Forelimb muscle (tissue), 1 donor: Measurements from ENCODE around the gene HHAT. TPM values are rescaled to one million over a fixed set of nuclear protein-coding genes. Genes with fewer than 3 reads are reported as not detected.
"Not testable (repeated sequence)": the region's sequence is repeated elsewhere in the genome, so short reads cannot be mapped to it uniquely, and the experiment has no call there.

Experiments
- DNase-seq: peaks from one replicate; pipeline ENCODE4 v3.0.0-alpha.2; 2013; ENCODE audit warnings: low read depth
- polyA plus RNA-seq: library from polyadenylated mRNA; unstranded; fragments of 120-200 nt; gene quantifications from one replicate; pipeline ENCODE4 v1.2.1, GENCODE V29; 2013; ENCODE audit not compliant: insufficient read length

Gene HHAT
- polyA plus RNA-seq, 1 donor = 4.1 TPM

DNA sequence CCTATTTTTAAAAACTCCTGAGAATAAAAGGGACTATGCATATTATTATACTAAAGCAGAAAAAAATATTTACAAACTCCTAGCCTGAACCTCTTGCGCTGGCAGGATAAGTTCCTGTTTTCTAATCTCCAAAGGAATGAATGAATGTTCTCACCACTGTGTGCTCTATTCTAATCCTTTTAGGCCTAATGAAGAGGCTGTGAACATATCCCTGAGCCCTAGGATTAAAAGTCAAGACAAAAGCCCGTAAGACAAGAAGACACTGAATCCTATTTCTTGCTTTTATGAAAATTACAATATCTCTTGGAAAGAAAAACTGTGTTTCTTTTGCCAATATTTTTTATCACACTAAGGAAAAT lies 317.5 kb downstream of the HHAT start:
- no peak for DNase-seq

GRCh38 chr1:210647406-210648333 lies 319.0 kb downstream of the HHAT start:
- DNase-seq = no peak

DNA sequence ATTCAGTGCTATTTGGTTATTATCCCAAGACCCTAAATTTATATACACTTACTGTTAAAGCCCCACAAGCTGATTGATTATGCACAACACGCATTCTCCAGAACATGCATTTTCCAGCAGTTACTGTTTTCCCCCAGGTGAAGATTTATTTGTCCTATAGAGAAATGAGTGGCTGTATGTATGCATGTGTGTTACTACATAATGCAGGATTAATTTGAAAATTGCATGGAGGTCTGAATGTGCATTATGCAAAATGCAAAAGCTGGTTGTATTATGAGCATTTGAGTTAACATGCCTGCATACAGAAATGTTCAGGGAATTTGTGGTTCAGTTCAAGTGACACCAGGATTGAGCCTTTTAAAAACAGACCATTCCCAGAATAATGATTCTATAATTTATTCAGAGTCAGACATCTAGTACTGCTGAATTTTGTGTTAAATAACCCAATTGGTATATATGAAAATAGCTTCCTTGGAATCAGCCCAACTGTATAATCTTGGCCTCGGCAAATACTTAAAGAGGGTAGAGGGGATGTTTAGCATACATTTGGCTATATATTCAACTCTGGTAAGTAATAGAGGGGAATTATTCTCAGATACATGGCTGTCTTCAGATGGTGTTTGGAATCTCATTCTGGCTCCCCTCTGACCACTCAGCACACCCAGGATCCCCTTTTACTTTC lies 320.0 kb downstream of the HHAT start:
- DNase-seq = no peak

DNA sequence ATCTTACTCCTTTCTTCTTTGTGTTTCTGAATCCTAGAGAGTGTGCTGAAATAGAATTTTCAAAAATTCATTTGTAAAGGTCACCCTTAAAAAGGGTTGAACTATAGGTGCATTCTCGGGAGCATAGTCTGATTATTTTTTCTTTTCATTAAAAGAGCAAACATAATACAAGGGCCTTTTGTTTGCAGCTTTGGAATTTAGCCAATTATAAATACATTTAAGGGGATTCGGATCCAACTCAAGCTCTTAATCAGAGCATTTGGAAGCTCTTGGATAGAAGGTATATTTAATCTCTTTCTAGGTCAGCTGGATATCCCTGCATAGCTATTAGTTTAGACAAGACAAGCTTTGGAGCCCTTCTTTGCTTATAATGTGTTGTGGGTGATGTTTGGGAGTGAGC lies 321.7 kb downstream of the HHAT start:
- no peak for DNase-seq

GRCh38 chr1:210652329-210652954 lies 323.7 kb downstream of the HHAT start:
- no peak for DNase-seq

- DNase-seq = no peak
Observed at GRCh38 chr1:210653771-210654170, 325.1 kb downstream of the HHAT start.

DNA sequence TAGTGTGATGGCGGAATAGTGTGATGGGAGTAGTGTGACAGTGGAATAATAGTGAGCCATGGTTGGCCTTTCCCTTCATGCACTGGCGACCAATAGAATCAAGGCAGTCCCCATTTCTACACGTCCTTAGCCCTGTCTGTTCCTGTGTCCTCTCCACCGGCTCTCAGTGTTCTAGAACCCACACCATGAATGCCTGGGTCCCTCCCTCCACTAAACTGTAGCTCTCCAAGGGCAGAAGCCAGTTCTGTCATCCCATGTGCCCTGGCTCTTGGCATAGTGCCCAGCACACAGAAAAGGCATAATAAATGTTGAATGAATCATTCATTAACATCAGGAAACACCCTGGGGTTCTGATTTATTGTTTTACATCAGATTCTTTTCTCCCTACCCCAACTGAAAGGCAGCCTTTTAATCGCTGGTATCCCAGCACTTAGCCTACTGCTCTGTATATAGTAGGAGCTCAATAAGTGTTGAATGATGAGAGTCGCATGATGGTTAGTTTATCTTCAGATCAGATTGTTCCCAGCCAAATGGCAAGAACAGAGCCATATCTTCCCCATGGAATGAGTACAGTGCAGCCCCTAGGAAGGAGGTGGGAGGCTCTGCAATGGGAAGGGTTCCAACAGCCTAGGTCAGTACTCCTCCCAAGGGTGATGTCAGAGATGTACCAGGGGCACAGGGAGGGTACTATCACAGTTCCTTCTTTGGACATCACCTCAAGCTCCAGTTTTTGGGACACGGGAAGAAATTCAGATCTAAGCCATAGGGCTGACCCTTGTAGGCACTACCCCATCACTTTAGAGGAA lies 325.7 kb downstream of the HHAT start:
- DNase-seq = no peak

- DNase-seq = no peak
Observed at GRCh38 chr1:210655511-210655910, 326.8 kb downstream of the HHAT start.

DNA sequence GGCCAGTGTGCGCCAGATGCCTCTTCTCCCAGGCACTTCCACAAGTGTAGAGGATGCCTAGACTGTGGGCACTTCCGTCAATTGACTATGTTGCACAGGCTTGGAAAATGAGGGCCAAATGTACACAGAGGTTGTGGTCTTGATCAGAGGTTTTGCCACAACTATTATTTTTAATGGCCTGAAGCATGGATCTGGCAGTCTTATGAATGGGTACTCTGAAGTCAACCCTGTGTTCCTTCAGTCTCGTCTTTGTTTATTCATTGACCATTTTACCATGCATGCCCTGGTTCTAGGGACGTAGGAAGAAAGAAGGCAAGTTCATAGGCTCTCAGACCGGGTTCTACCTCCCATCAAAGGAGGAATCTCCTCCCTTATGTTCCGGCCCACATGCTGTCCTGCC lies 329.1 kb downstream of the HHAT start:
- no peak for DNase-seq

DNA sequence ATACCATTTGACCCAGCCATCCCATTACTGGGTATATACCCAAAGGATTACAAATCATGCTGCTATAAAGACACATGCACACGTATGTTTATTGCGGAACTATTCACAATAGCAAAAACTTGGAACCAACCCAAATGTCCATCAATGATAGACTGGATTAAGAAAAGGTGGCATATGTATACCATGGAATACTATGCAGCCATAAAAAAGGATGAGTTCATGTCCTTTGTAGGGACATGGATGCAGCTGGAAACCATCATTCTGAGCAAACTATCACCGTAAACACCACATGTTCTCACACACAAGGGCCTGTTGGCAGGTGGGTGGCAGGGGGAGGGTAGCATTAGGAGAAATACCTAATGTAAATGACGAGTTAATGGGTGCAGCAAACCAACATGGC lies 332.8 kb downstream of the HHAT start:
- not testable (repeated sequence) for DNase-seq

- DNase-seq = no peak
Observed at GRCh38 chr1:210662291-210663050, 333.8 kb downstream of the HHAT start.

- no peak for DNase-seq
Observed at GRCh38 chr1:210663730-210664573, 335.2 kb downstream of the HHAT start.

DNA sequence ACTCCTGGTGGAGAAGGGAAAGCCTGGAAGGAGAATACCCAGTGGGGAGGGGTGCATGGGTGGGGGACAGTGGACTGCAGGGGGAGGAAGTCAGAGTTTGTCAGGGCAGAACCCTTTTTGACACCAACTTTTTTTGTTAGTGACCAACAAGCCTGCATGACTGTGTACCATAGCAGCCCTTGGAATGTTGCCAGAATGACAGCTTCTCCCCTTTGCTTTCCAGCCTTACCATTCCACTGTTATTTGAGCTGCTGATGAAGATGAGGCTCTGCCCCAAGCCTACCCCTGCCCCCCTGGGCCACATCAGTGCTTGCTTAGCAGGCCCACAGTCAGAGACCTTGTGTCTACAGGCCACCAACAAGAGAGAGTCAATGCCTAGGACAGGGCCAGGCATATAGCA lies 341.2 kb downstream of the HHAT start:
- DNase-seq = no peak

- no peak for DNase-seq
Observed at GRCh38 chr1:210674151-210674550, 345.4 kb downstream of the HHAT start.

DNA sequence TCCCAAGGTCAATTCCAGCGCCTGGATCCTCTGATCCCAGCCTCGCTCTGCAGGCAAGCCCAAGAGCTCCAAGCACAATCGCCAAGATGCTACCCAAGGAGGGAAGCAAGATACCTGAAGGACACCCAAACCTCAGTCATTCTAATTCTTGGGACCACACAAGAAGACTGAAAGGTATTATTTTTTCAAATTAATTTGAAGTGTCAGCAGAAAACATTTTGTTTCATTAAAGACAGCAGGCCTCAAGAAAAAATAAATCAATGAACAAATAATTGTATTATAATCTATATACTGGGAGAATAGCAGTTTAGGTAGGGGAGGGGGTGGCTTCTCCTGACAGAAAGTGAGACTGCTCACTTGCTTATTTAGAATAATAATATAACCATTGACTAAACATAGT lies 347.8 kb downstream of the HHAT start:
- no peak for DNase-seq

DNA sequence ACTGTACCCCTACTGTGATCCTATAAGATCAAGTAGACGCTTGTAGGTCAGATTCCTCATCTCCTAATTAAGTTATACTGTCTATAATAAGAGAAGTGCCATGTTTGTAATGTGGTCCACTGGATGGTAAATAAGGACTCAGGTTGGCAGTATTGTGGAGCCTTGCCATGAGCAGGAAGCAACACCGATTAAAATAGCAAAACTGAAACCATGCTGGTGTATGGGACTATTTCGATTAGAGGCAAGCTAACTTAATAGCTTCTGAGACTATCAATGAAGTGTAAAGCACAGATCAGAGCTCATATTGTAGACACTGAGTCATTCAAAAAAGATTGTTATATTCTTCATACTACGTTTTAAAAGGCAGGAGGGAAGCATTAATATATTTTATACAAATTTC lies 348.8 kb downstream of the HHAT start:
- DNase-seq = no peak

DNA sequence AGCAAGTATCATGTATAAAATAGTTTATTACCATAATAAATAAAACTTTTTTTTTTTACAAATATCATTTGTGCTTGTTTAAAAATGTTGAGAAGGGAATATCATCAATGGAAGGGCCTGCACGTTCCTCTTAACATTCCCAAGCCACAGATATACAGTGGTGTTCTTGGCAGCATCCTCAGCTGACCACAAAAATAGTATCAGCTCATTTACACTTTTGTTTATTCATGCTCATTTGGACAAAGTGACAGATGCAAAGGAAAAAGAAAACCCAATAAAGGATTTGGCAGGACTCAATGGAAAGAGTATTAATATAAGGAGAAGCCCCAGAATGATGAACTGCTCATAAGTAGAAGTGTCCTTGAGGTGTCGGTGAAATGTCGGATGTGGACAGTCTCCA lies 349.6 kb downstream of the HHAT start:
- DNase-seq = no peak

DNA sequence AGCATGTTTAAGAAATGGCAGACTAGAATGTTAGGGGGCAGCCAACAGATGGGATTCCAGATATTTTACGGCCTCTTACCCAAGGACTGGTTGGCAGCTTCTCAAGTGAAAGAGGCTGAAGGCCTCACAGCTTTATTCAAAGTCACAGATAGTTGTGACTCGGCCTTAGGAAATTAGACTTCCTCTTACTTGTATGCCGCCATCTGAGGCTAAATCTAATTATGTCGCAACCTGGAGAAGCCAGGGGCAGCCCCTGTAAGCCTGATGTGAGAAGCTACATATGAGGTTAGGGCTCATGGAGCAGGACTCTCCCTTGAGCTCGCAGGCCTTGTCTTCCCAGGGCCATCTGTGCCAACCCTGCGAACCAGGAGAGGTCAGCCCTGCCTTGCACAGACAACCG lies 352.5 kb downstream of the HHAT start:
- no peak for DNase-seq

DNA sequence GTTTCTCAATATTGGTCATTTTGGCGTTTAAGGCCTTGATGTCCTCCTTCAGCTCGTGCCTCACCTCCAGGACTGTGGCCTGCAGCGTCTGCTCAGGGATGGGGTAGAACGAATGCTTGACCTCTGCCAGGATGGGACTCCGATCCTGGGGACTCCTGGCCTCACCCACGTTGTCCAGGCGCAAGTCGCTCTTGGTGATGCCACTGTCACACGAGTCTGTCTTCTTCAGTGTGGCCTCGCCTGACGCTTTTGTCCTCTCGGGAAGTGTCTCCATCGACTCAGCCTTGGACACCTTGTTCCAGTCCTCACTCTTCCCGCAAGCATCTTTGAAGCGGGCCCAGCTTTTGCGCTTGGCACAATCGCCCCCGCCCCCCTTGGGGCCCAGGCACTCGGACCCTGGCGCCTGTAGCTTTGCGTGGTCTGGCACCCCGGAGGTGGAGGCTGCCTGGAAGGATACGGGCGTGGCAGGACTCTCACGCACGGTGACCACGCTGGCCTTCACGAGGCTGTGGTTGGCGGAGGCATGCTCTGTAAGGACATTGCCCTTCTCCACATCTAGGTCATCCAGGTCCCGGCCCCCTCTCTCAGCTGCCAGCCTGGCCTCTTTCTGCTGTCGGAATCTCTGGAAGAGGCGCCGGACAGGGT lies 354.8 kb downstream of the HHAT start:
- no peak for DNase-seq
